GM19395 (cell line): Measurements from ENCODE around the gene KIAA1586.
"Not testable (repeated sequence)": the region's sequence is repeated elsewhere in the genome, so short reads cannot be mapped to it uniquely, and the experiment has no call there.

Experiments
- ATAC-seq: cut with Tn5 transposase; IDR thresholded peaks from one replicate; pipeline ENCODE4 v1.9.1; 2021; ENCODE audit warnings: mild to moderate bottlenecking, moderate library complexity; ENCODE audit not compliant: unreplicated experiment

The KIAA1586 gene

DNA sequence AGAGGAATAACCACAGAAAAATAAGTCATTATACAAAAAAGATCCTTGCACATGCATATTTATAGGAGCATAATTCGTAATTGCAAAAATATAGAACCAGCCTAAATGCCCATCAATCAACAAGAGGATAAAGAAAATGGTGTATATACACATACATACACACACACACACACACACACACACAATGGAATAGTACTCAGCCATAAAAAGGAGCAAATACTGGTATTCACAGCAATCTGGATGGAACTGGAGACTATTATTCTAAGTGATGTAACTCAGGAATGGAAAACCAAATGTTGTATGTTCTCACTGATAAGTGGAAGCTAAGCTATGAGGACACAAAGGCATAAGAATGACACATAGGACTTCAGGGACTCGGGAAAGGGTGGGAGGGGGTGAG lies 1.9 kb upstream of the KIAA1586 start:
- no peak for ATAC-seq

DNA sequence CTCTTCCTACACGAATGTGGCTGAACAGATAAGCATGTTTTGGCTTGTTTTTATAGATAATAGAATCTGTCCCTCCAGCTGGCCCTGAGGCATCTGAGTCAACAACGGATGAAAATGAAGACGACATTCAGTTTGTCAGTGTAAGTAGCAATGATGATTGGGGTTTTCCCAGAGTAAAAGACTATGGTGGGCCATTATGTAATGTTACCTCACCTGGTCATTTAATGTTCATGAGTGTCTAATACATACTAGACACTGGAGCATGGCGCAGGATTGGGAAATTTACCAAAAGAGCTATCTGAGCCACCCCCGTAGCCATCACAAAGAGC lies 728 bp downstream of the KIAA1586 start:
- peak; percentile 25 for ATAC-seq

DNA sequence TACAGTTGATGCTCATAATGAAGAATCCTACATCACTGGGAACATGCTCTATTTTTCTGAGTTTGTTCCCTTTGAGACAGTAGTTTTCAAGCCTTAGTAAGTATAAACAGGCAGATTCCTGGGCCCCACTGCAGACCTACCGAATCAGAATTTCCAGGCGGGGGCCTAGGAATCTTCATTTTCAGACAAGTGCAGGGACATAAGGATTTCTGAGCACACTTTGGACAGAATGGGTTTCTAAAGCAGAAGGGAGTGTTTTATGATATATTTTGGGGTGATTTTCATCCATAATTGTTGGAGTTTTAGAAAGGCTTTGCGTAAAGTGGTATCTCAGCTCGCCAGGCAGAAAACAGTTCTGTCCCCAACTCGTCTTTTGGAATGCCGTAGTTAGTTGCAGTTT lies 1.4 kb downstream of the KIAA1586 start:
- not testable (repeated sequence) for ATAC-seq

DNA sequence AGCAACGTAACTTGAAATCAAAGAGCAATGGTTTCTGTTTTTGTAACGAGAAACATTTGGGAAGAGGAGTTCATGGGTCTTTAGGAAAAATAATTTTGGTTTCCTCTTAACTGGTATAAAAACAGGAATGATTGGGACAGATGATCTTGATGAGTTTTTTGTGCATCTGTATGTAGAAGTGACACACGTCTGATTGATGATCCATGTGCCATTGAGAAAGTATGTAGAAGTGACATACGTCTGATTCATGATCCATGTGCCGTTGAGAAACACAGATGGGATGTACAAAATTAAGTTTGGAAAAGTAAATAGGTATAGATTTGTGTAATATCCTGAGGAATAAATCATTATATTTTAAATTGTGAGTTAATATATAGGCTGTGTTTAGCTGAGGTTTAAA lies 2.1 kb downstream of the KIAA1586 start:
- ATAC-seq, result no peak

DNA sequence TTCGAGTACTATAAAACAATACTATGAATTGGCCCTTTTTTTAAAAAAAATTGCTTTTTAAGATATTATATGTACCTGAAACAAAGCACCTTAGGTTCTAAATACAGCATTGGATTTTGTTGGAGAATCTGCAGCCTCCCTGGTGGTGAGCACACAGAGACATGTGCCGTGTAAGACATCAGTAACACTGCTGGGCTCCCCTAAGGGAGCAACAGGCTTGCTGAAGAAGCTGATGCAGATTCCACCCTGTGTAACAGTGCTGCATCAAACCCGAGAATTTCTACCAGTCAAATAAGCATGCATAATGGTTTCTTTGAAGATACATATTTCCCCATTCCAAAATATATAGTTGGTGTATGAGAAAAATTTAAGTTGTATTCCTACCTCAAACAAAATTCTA lies 17.4 kb downstream of the KIAA1586 start:
- ATAC-seq, result no peak

DNA sequence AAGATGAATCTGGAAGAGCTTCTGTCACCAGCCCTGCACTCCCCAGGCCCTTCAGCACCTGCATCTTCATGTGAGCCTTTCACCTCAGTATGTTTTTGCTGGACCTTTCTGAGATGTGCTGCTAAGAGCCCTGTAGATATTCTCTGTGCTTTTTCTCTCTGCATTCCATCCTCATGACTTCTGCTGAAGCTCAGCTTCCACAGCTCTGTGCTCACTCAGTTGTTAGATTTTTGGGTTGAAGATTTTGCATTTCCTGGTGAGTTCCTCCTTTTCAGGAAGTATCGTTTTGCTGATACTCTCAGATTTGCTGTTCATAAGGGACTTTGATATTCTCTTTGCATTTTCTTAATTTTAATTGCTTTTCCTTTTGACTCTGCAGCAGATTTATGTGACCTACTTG lies 18.3 kb downstream of the KIAA1586 start:
- no peak for ATAC-seq

DNA sequence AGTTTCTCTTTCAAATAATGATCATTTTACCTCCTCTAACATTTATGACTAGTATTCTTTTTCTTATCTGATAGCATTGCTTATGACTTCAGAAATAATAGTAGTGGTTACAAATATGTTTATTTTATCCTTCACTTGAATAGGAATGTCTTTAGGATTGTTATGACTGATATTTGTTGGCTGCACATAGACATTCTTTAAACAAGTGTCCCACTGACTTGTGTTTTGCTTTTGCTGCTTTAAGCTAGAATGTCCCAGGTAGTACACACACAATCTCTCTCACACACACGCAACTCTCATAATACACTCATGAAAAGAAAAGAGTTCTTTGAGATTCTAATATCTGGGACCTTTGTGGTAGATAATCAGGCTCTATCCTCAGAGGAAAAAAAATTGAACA lies 21.6 kb downstream of the KIAA1586 start:
- no peak for ATAC-seq

DNA sequence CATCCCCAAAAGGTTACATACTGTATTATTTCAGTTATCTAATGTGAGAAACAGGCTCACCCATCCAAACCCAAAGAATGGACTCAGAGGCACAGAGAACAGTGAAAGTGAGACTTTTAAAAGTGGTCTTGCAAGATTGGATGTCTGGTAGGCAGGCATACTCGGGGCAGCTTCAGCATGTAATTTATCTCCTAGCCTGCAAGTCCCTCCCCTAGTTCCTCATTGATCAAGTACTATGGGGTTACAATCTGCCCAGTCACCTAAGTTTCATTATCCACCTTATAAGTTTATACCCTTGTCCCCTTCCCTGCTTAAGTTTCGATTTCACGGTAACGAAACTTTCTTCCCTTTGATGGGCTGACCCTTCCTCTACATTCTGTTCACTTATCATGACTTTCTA lies 22.7 kb downstream of the KIAA1586 start:
- ATAC-seq, result no peak

DNA sequence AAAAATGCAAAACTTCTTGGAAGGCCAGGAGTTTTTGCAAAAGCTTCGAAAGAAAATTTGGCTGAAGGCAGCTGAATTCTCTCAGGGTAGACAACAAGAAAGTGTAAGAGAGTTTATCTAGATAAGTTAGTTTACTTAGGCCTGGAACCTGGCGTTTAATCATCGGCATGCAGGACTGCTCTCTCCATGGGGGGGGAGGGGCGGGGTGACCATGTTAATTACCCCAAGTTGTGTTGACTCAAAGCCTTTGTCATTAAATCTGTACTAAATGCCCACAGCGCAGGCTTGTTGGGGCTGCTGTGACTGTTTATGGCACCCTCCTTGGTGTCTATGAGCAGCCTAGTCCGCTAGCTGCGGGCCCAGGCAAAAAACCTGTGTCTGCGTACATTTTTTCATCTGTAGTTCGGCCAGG lies 23.4 kb downstream of the KIAA1586 start:
- ATAC-seq, result no peak

DNA sequence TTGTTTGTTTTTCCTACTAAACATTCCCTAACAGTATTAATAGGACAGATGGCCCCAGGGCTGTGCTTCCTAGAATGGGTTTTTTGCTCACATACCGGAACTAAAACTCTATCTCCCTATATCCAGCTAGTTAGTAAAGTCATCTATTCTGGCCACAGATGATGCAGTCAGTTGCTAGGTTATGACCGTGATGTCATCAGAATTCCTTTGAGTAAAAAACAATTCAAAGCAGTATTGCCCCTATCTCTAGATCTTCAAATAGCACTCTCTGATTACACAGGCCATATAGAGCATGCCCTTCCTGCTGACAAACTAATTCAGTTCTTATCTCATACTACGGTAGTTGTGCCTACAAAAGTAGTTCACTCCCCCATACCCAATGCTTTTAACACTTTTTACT lies 25.6 kb downstream of the KIAA1586 start:
- no peak for ATAC-seq

DNA sequence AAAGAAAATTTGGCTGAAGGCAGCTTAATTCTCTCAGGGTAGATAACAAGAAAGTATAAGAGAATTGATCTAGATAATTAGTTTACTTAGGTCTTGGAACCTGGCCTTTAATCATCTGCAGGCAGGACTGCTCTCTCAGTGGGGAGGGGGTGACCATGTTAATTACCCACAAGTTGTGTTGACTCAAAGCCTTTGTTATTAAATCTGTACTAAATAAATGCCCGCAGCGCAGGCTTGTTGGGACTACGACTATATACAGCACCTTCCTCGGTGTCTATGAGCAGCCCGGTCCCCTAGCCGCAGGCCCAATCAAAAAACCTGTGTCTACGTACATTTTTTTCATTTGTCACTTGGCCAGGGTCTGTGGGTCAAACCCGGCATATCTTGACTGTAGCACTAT lies 27.9 kb downstream of the KIAA1586 start:
- no peak for ATAC-seq

DNA sequence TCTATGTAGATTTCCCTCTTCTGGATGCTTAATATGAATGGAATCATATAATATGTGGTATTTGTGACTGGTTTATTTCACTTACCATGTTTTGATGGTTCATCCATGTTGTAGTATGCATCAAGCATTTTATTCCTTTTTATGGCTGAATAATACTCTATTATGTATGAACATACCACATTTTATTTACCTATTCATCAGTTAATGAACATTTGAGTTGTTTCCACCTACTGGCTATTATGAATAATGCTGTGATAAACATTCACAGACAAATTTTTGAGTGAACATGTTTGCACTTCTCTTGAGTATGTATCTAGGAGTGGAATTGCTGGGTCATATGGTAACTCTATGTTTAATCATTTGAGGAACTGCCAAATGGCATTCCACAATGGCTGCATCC lies 28.6 kb downstream of the KIAA1586 start:
- no peak for ATAC-seq

DNA sequence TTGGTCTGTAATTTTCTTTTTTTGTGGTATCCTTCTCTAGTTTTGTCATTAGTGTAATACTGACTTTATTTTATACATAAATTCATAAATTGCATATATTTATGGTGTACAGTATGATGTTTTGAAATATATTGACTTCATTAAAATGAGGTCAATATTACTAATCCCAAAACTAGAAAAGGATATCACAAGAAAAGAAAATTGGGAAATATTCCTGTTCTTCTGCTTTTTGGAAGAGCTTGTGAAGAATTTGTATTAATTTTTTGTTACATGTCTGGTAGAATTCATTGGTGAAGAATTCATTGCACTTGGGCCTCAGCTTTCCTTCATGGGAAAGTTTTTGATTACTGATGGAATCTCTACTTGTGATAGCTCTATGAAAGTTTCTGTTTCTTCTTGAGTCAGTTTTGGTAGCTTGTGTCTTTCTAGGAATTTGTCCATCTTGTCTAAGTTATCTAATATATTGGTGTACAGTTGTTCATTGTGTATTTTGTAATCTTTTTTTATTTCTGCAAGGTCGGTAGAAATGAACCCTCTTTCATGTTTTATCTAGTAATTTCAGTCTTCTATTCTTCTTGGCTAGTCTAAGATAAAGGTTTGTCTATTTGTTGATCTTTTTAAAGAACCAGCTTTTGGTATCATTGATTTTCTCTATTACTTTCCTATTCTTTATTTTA lies 32.2 kb downstream of the KIAA1586 start:
- ATAC-seq, result no peak

DNA sequence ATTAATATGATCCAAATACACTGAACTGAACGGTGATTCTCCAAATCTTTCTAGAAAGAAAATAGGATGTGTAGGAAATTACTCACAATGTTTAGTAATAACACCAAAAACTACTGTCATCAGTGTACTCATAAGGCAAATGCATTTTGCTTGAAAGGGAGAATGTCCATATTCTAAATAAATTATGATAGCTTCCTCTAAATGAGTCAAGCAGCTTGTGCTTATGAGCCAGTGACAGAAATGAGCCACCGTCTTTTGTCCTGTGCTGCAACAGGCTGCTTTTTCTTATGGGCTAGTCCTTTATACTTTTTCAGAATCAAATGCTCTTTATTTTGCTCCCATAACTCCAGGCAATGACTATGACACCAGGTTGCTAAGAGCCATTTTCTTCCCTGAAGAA lies 39.0 kb downstream of the KIAA1586 start:
- ATAC-seq, result no peak

DNA sequence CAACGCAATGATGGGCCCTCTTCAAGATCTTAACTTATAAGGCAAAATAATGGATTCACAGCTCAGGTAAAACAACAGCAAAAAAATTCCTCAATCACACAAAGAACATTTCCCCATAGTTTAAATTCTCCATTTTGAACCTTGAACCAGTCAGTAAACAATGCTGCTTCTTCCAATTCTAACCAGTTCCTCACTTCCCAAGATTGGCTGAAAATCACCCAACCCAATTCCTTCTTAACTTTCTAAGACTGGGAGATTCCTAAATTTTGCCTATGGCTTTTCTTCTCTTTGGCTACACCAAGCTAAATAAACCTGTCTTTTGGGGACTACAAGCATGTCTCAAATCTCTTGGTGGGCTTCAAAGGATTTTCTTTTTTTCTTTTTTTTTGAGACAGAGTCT lies 40.4 kb downstream of the KIAA1586 start:
- no peak for ATAC-seq

DNA sequence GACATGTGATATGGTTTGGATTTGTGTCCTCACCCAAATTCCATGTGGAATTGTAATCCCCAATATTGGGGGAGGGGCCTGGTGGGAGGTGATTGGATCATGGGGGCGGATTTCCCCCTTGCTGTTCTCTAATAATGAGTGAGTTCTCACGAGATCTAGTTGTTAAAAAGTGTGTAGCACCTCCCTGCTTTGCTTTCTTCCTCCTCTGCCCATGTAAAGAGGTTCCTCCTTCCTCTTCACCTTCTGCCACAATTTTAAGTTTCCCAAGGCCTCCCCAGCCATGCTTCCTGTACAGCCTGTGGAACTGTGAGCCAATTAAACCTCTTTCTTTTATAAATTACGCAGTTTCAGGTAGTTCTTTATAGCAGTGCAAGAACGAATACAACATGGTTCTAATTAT lies 41.4 kb downstream of the KIAA1586 start:
- no peak for ATAC-seq

DNA sequence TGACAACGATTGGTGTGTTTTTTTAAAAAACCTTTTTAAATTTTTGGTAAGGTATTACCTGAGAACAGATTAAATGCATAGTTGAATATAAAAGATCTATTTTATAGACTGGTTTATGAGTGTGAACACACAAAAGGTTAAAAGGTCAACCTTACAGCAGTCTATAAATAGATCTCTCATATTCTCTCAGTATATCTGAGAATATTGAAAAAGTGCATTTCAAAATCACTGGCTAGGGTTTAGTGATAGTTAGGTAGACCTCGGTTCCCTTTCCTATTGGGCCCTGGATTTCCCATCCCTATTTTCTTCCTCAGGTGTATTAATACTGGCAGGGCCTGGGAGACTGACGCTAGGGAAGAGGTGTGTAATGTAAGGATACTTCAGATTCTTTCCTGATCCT lies 42.8 kb downstream of the KIAA1586 start:
- no peak for ATAC-seq

DNA sequence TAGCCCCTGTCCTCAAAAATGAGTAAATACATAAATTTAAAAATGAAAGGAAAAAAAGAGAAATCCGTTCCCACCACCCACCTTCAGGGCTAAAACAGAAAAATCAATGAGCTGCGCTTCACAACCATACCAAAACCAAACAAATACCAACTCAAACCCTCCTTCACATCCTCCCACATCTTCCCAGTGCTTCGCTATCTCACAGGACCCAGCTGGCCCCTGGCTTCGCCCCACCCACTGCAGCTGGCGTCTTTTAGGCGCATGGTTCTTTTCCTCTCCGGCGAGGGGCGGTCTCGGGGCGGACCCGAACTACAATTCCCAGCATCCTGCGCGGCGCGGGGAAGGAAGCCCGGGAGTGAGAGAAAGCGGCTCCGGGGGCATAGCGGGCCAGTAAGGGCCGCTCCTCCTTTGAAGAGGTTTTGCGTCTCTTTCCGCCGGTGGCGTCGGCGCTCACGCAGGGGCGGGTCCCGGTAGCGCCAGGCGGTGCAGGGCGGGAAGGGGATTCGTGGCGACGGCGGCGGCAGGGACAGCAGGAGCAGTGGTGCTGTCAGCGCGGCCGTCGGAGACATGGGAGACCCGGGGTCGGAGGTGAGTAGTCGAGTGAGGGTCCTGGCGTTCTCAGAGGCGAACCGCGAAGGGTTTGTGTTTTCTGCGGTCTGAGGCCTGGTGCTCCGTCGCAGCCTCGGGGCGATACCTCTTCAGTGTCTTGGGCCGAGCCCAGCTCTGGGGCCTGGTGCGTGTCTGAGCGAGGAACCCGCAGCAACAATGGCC lies 43.4 kb downstream of the KIAA1586 start, which contains the start of gene ZNF451:
TSS of gene ZNF451 (plus strand) at position 502 of the 771 bp plus-strand sequence. CDS start at position 568, 66 bp downstream.
- ATAC-seq, result peak; percentile 90

DNA sequence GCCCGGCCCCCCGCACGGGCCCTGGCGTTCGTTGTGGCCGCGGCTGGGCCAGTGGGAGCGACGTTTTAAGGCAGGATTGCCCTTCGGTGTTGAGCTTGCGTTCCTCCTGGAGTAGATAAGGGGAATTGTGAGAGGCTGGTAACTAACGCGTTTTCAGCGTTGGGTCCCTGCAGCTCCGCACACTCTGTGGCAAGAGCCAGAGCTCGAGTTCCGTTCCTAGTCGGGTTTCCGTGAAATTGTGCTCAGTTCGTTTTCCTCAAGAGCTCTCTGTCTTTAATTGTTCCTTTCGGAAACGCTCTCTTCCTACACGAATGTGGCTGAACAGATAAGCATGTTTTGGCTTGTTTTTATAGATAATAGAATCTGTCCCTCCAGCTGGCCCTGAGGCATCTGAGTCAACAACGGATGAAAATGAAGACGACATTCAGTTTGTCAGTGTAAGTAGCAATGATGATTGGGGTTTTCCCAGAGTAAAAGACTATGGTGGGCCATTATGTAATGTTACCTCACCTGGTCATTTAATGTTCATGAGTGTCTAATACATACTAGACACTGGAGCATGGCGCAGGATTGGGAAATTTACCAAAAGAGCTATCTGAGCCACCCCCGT lies 44.1 kb downstream of the KIAA1586 start:
- ATAC-seq, result peak; percentile 27

DNA sequence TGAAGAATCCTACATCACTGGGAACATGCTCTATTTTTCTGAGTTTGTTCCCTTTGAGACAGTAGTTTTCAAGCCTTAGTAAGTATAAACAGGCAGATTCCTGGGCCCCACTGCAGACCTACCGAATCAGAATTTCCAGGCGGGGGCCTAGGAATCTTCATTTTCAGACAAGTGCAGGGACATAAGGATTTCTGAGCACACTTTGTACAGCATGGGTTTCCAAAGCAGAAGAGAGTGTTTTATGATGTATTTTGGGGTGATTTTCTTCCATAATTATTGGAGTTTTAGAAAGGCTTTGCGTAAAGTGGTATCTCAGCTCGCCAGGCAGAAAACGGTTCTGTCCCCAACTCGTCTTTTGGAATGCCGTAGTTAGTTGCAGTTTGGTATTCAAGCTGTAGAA lies 44.9 kb downstream of the KIAA1586 start:
- ATAC-seq, result not testable (repeated sequence)

DNA sequence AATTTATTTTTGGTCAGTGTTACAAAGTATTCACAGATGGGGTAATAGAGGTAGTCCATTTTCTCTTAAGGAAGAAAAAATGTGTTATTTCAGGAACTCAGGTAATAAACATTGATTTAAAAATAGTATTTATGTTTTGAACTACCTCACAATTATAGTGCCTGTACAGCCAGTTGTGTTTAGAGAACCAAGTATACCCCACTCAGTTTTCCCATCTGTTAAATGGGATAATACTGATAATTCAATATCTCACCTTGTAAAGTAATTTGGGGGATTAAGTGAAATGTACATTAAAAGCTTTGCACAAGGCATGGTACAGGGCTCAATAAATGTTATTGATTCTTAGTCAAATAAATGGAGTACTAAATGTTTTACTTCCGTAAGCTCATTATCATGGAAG lies 48.2 kb downstream of the KIAA1586 start:
- no peak for ATAC-seq

DNA sequence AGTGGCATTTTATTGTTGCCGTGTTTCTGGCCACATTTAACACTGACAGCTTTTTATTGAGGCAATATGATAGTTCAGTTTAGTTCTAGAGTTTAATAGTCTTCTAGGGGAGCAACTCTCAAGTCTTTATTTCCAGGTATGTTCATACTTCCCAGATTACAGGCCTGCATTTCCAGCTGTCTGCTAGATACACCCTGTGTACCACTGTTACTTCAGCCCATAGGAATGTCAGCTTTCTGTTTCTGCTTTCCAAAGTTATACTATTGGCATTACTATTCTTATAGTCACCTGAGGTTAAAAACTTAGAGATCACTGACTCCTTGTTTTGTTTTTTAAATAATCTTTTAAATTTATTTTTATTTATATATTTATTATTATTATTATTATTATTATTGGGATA lies 51.1 kb downstream of the KIAA1586 start:
- ATAC-seq, result no peak
